NCI-H2107 treated with DMSO at 0.1 percent for 48 hours (cell line): ENCODE measurements around the gene CST8.
"Not testable (repeated sequence)": the region's sequence is repeated elsewhere in the genome, so short reads cannot be mapped to it uniquely, and the experiment has no call there.

Source experiments
- DNase-seq: peaks from one replicate; lab custom pipeline; 2025; ENCODE audit not compliant: unreplicated experiment; lab: John Stamatoyannopoulos, UW

Gene CST8, protein sequence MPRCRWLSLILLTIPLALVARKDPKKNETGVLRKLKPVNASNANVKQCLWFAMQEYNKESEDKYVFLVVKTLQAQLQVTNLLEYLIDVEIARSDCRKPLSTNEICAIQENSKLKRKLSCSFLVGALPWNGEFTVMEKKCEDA

DNA sequence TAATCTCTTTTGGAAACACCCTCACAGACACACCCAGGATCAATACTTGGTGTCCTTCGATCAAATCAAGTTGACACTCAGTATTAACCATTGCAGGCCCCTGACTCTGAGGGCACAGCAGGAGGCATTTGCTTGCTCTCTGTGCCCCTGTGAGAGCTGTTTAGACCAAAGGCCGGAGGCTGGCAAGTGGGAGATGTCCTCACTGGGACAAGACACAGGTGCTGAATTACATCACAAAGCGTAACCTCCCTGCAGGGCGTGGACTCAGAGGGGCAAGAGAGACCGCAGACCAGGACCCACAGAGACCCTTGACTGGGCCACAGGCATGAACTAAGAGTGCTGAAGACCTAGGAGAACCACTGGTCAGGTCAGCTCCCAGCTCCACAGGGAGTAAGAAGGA lies at the start of gene CST8:
TSS of gene CST8 (plus strand) at position 301 of the 400 bp plus-strand sequence. CDS start 551 bp downstream, outside the sequence.
- no peak for DNase-seq

GRCh38 chr20:23441850-23442313 lies 49.0 kb upstream of the CST8 start:
- no peak for DNase-seq

DNA sequence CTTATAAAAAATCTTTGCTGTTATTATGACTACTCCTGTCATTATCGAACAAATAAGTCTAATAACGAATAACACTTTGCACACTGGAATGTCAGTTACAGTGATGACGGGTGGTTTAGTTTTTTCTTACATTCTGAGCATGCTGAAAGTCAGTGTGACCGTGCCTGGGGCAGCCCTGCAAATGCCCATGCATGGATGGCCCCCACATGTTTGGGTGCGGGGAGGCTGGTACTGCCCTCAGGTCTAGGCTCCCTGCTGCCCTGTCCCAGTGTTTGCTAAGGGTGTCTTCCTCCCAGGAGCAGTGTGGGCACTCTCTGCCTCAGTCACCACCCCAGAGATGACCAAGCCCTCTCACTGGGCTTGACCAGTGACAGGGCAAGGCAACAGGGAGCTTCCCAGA lies 48.5 kb upstream of the CST8 start:
- DNase-seq = no peak

GRCh38 chr20:23444859-23445258 lies 46.1 kb upstream of the CST8 start:
- no peak for DNase-seq

DNA sequence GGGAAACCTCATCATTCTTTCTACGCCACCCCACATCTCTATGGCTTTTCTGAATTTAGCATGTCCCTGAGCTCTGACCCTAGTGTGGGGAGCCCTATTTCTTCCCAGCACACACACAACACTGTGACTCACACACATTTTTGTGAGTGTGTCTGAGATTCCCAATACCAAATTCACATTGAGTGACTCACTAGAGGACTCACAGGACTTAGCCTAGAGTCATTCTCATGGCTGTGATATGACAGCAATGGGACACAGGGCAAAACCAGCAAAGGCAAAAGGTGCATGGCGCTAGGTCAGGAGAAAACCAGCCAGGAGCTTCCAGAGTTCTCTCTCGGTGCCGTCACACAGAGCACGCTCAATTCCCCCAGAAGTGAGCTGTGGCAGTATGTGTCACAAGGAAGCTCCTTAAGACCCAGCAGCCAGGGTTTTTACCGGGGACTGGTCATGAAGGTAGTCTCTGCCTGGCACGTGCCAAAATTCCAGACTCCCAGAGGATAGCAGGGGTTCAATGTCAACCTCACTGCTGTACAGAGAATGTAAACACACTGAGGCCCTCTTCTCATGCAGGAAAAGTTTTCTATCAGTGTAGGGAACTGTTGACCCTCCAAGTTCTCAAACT lies 45.2 kb upstream of the CST8 start:
- no peak for DNase-seq

- DNase-seq = no peak
These were observed 44.4 kb upstream of the CST8 start for GRCh38 chr20:23446505-23446904.

GRCh38 chr20:23448167-23448566 lies 42.8 kb upstream of the CST8 start:
- no peak for DNase-seq

DNA sequence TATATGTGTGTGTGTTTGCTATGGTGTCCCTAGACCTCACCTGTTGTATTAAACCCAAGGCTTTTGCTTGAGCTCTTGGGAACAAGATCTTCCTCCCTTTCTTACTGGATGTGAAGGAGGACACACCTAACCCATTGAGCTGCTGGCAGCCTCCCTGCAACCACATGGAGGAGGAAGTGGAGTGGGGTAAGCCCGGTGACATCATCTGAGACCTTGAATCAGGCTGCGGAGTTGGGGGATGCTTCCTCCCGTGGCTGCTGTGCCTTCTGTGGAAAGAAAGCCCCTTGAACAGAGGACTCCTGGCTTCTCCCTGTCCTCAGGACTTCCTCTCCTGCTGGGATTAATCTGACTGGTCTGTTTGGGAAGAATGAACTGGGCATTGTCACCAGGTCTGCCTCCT lies 41.5 kb upstream of the CST8 start:
- no peak for DNase-seq

GRCh38 chr20:23450877-23451276 lies 40.0 kb upstream of the CST8 start:
- no peak for DNase-seq

DNA sequence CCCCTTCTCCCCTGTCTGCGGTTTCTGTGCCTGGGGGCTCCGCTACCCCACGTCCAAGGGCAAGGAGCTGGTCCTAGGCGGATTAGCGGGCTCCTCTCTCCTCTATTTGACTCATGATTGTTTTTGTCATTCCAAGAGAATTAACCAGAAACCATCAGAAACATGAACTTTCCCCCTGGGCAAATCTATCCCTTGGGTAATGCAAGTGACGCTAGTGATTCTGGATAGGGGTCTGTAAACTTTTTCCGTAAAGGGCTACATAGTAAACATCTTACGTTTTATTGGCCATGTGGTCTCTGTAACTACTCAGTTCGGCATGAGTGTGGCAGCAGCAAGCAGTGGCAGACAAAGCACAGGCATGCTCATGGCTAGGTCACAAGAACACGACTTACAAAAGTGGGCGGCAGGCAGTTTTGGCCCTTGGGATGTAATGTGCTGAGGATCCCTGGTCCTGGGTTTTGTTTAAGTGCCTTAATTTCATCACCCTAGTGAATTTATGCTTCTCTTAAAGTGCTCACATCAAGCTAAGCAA lies 38.9 kb upstream of the CST8 start:
- no peak for DNase-seq

DNA sequence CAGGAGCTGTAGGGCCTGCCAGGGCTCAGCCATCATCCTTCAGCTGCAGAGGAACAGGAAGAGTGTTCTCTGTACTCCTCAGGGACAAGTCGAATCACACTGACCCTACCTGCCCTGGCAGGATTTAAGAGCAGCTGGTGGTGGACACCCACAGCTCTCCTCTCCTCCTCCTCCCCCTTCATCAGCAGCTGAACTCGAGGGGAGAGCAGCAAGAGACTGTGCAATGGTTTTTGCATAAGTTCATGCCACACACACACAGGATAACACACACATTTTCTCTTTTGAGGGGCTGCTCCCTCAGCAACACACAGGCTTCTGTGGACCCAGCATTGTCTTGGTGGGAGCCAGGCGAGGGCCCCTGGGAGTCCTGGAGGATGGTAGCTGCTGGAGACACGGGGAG lies 38.1 kb upstream of the CST8 start, which contains the start of gene CST11:
TSS of gene CST11 (minus strand) at position 101 of the 400 bp plus-strand sequence. CDS start at position 36, 65 bp downstream.
- no peak for DNase-seq

GRCh38 chr20:23453549-23454543 lies 37.1 kb upstream of the CST8 start:
- DNase-seq = no peak

- no peak for DNase-seq
These were observed 36.1 kb upstream of the CST8 start for GRCh38 chr20:23454816-23455215.

DNA sequence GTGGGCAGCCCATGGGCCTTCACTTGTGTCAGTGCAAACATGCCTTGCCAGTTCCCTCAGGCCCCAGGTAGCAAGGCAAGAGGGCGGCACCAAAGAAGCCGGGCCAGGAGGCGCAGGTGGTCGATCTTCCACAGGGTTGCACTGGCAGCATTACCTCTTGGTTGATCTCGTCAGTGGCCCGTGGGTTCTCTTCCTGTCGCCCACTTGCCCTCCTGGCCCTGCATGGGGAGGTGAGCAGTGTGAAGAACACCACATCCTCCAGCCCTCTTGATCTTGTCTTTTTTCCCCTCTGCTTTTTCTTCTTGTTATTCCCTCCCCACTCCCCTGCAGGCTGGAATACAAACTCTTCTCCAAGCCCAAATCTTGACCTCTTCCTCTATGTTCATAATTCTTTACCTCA lies 35.3 kb upstream of the CST8 start:
- DNase-seq = no peak

DNA sequence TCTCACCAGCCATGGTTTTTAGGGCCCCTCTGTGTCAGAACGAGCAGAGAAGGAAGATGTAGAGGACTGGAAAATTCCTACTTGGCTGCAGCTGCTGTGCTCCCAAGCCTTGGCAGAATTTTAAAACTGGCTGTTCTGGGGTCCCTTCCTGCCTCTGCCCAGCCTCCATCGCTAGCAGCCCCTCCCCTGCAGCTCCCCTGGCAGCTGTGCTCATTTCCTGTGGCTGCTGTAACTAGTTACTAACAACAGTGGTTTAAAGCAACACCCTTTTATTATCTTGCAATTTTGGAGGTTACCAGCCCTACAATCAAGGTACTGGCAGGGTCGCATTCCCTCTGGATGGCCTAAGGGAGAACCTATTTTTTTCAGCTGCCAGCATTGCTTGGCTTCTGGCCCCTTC lies 34.5 kb upstream of the CST8 start:
- no peak for DNase-seq

- no peak for DNase-seq
These were observed 34.0 kb upstream of the CST8 start for GRCh38 chr20:23456873-23457272.

DNA sequence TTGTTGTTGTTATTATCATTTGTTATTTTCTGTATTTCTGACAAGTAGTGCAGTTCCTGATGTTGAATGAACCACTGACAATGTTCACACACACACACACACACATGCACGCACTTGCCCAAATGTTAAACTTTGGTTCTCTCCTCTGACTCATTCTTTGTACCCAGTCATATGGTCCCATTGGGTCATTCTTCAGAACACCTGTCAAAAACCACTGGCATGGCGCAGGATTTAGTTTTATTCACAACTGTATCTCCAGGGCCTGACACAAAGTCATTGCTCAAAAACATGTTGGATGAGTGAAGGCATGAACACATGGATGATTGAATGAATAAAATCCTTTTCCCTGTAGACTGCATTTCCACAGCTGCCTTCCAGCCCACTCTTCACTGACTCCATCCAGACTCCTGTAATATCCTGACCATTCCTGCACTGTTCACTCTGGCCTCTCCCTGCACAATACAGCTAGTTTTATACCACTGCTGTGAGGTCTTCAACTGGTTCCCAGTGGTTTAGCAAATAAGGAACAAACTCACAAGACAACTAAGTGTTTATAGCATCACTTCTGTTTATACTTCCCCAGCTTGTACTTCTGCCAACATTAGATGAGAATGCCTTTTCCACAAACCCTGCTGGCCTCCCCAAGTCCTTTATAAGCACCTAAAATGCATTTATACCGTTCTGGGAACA lies 31.3 kb upstream of the CST8 start:
- DNase-seq = no peak

- DNase-seq = no peak
These were observed 29.7 kb upstream of the CST8 start for GRCh38 chr20:23461180-23461579.

GRCh38 chr20:23466961-23467360 lies 24.0 kb upstream of the CST8 start:
- not testable (repeated sequence) for DNase-seq

DNA sequence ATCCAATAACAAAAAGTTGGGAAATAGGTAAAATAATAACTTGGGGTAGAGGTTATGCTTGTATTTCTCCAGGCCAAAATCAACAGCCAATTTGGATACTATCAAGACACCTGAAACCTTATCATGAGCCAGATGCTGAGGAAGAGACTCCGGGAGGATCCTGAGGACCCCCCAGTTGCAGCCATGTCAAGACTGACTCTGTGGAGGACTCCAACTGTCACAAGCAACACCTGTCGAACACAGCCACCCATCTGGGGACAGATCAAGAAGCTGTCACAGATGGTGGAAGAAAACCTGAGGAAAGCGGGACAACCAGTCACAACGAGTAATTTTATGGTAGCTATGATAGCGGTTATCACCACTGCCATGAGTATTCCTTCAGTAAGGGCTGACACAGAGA lies 18.6 kb upstream of the CST8 start:
- not testable (repeated sequence) for DNase-seq

DNA sequence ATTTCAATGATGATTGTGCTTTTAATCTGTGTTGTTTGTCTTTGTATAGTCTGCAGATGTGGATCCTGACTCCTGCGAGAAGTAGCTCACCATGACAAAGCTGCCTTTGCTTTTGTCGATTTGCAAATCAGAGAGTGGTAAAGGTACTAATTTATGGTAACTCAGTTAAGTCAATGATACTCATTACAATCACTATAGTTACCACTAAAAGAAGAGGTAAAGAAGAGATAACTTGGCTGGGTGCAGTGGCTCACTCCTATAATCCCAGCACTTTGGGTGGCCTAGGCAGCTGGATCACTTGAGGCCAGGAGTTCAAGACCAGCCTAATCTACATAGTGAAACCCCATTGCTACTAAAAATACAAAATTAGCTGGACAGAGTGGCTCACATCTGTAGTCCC lies 17.6 kb upstream of the CST8 start:
- DNase-seq = not testable (repeated sequence)
